HG02798 (cell line): ENCODE results near the gene FGF22.

ENCODE experiments used
- ATAC-seq: cut with Tn5 transposase; IDR thresholded peaks from one replicate; pipeline ENCODE4 v1.9.1; 2021; ENCODE audit warnings: mild to moderate bottlenecking; ENCODE audit not compliant: unreplicated experiment, poor library complexity

FGF22 gene

GRCh38 chr19:640606-641189 is 1.0 kb downstream of the FGF22 start:
- ATAC-seq, result no peak

- ATAC-seq, result no peak
Observed at GRCh38 chr19:641702-642101, 2.0 kb downstream of the FGF22 start.

GRCh38 chr19:642767-643727 is 3.4 kb downstream of the FGF22 start:
- ATAC-seq, result no peak

- ATAC-seq, result no peak
Observed at GRCh38 chr19:643736-644135, 4.1 kb downstream of the FGF22 start.

GRCh38 chr19:644363-644762 is 4.7 kb downstream of the FGF22 start:
- ATAC-seq, result no peak

- ATAC-seq, result no peak
Observed at GRCh38 chr19:644789-645188, 5.1 kb downstream of the FGF22 start.

GRCh38 chr19:645912-646778 is 6.5 kb downstream of the FGF22 start:
- no peak for ATAC-seq

- ATAC-seq, result no peak
Observed at GRCh38 chr19:646779-647565, 7.3 kb downstream of the FGF22 start.

GRCh38 chr19:647566-648284 is 8.0 kb downstream of the FGF22 start:
- ATAC-seq, result no peak

GRCh38 chr19:648305-648704 is 8.6 kb downstream of the FGF22 start:
- no peak for ATAC-seq

- ATAC-seq, result no peak
Observed at GRCh38 chr19:648904-649801, 9.5 kb downstream of the FGF22 start.

- no peak for ATAC-seq
Observed at GRCh38 chr19:650121-650520, 10.4 kb downstream of the FGF22 start.

- ATAC-seq, result no peak
Observed at GRCh38 chr19:651114-651818, 11.6 kb downstream of the FGF22 start.

GRCh38 chr19:651991-652390 is 12.3 kb downstream of the FGF22 start:
- ATAC-seq, result no peak

- no peak for ATAC-seq
Observed at GRCh38 chr19:652467-653389, 13.0 kb downstream of the FGF22 start.

- no peak for ATAC-seq
Observed at GRCh38 chr19:653425-653824, 13.7 kb downstream of the FGF22 start.

GRCh38 chr19:655691-656090 is 16.0 kb downstream of the FGF22 start:
- ATAC-seq, result no peak
